Neural crest cell (in vitro differentiated cells): Measurements from ENCODE around the gene GIPC1. TPM values are rescaled to one million over a fixed set of nuclear protein-coding genes. Genes with fewer than 3 reads are reported as not detected.

Experiments used
- DNase-seq: peaks from one replicate; pipeline ENCODE4 v3.0.0; 2021; ENCODE audit warnings: low read depth, mixed read lengths, low spot score
- H3K27ac Mint-ChIP-seq: one replicate; pipeline ENCODE4 v1.8.0; 2021; ENCODE audit warnings: mild to moderate bottlenecking, mixed read lengths; ENCODE audit not compliant: unreplicated experiment
- H3K27me3 Mint-ChIP-seq: 2 replicates; pipeline ENCODE4 v1.8.0; 2021; ENCODE audit warnings: low read depth, mild to moderate bottlenecking, mixed read lengths
- H3K36me3 Mint-ChIP-seq: 2 replicates; pipeline ENCODE4 v1.8.0; 2021; ENCODE audit warnings: low read depth, mild to moderate bottlenecking, mixed read lengths
- H3K4me1 Mint-ChIP-seq: 2 replicates; pipeline ENCODE4 v1.8.0; 2021; ENCODE audit warnings: mixed read lengths
- H3K4me3 Mint-ChIP-seq: one replicate; pipeline ENCODE4 v1.8.0; 2021; ENCODE audit warnings: mild to moderate bottlenecking, mixed read lengths
- H3K9me3 Mint-ChIP-seq: 2 replicates; pipeline ENCODE4 v1.8.0; 2021; ENCODE audit warnings: mixed read lengths
- CTCF ChIP-seq: fragments of 200-600 bp; sonication (generic); conservative IDR thresholded peaks from 2 replicates; pipeline ENCODE4 v1.5.0; 2021; ENCODE audit warnings: antibody characterized with exemption, mild to moderate bottlenecking
- total RNA-seq: library from RNA; stranded (reverse); gene quantifications from 2 replicates; pipeline ENCODE4 v1.2.1, GENCODE V29; 2021

Gene GIPC1
- total RNA-seq, 1 donor from 2014 or later: 72.5 TPM

GRCh38 chr19:14442891-14443631 lies 52.9 kb downstream of the GIPC1 start:
- no peak for TF ChIP-seq CTCF
- Mint-ChIP-seq H3K9me3 (no peaks in the 10 kb centered on the region), H3K4me1 (peaks cover 10% of the 10 kb centered on the region), H3K4me3 (no peak overlapping the region), H3K27me3 (no peaks in the 10 kb centered on the region), H3K27ac (no peak overlapping the region), H3K36me3 (peaks cover 23% of the 10 kb centered on the region)
- no peak for DNase-seq

GRCh38 chr19:14441041-14441938 lies 54.6 kb downstream of the GIPC1 start:
- no peak for DNase-seq
- no peak overlapping the region for H3K4me3 Mint-ChIP-seq
- no peaks in the 10 kb centered on the region for H3K27me3 Mint-ChIP-seq
- H3K4me1 Mint-ChIP-seq: peaks cover 10% of the 10 kb centered on the region
- H3K9me3 Mint-ChIP-seq: no peaks in the 10 kb centered on the region
- no peak overlapping the region for H3K27ac Mint-ChIP-seq
- H3K36me3 Mint-ChIP-seq: peaks cover 17% of the 10 kb centered on the region
- TF ChIP-seq CTCF: no peak

- no peak for DNase-seq
- Mint-ChIP-seq H3K4me1 (peaks cover 10% of the 10 kb centered on the region), H3K9me3 (no peaks in the 10 kb centered on the region), H3K36me3 (peaks cover 14% of the 10 kb centered on the region), H3K27me3 (no peaks in the 10 kb centered on the region), H3K4me3 (no peak overlapping the region), H3K27ac (peak overlapping the region; percentile 71)
- no peak for TF ChIP-seq CTCF
These were observed 55.9 kb downstream of the GIPC1 start for GRCh38 chr19:14440049-14440448.

- H3K4me3 Mint-ChIP-seq: peak overlapping the region; percentile 60
- DNase-seq: no peak
- no peak overlapping the region for H3K27ac Mint-ChIP-seq
- H3K4me1 Mint-ChIP-seq: peaks cover 20% of the 10 kb centered on the region
- H3K36me3 Mint-ChIP-seq: peaks cover 8% of the 10 kb centered on the region
- no peaks in the 10 kb centered on the region for H3K9me3 Mint-ChIP-seq
- no peak for TF ChIP-seq CTCF
- no peaks in the 10 kb centered on the region for H3K27me3 Mint-ChIP-seq
These were observed 56.9 kb downstream of the GIPC1 start for GRCh38 chr19:14439014-14439413.

GRCh38 chr19:14437578-14438140 lies 58.3 kb downstream of the GIPC1 start:
- Mint-ChIP-seq H3K4me1 (peaks cover 21% of the 10 kb centered on the region), H3K9me3 (no peaks in the 10 kb centered on the region), H3K27me3 (no peaks in the 10 kb centered on the region), H3K27ac (no peak overlapping the region), H3K4me3 (no peak overlapping the region), H3K36me3 (peaks cover under 1% of the 10 kb centered on the region)
- no peak for TF ChIP-seq CTCF
- no peak for DNase-seq
